Bronchial epithelial cell (primary cell): ENCODE measurements around the gene DNAJA1. TPM values are rescaled to one million over a fixed set of nuclear protein-coding genes. Genes with fewer than 3 reads are reported as not detected.

Experiments used
- DNase-seq: peaks from one replicate; pipeline ENCODE4 v3.0.0-alpha.2; 2010; ENCODE audit warnings: low read depth
- FAIRE-seq: peaks from 2 replicates; lab custom pipeline; 2011; peaks lifted over from hg19 to GRCh38; lab: Jason Lieb, UNC
- H3K27me3 ChIP-seq: 2 replicates; pipeline ENCODE4 v1.5.1; 2011; ENCODE audit warnings: low read length; ENCODE audit not compliant: control insufficient read depth, insufficient read depth
- H3K36me3 ChIP-seq: 2 replicates; pipeline ENCODE4 v1.5.1; 2011; ENCODE audit warnings: low read length; ENCODE audit not compliant: control insufficient read depth, insufficient read depth
- H3K4me3 ChIP-seq: 2 replicates; pipeline ENCODE4 v1.5.1; 2011; ENCODE audit warnings: mild to moderate bottlenecking, low read depth, low read length, control low read depth
- total RNA-seq: library from RNA; depleted of rRNA; stranded (reverse); fragments of >200 nt; gene quantifications from 2 replicates; pipeline ENCODE4 v1.2.1, GENCODE V29; 2014
- TF ChIP-seq, protein P1 (sequence below): IDR thresholded peaks from 2 replicates; pipeline ENCODE4 v1.5.1; 2011; ENCODE audit warnings: mild to moderate bottlenecking, moderate library complexity, low read length, control low read depth, inconsistent platforms; ENCODE audit not compliant: insufficient read depth, severe bottlenecking

Gene DNAJA1
- total RNA-seq, 1 donor from 2014 or later: 26.1 TPM

GRCh38 chr9:33049680-33050361 lies 24.7 kb downstream of the DNAJA1 start:
- TF ChIP-seq, protein P1, sequence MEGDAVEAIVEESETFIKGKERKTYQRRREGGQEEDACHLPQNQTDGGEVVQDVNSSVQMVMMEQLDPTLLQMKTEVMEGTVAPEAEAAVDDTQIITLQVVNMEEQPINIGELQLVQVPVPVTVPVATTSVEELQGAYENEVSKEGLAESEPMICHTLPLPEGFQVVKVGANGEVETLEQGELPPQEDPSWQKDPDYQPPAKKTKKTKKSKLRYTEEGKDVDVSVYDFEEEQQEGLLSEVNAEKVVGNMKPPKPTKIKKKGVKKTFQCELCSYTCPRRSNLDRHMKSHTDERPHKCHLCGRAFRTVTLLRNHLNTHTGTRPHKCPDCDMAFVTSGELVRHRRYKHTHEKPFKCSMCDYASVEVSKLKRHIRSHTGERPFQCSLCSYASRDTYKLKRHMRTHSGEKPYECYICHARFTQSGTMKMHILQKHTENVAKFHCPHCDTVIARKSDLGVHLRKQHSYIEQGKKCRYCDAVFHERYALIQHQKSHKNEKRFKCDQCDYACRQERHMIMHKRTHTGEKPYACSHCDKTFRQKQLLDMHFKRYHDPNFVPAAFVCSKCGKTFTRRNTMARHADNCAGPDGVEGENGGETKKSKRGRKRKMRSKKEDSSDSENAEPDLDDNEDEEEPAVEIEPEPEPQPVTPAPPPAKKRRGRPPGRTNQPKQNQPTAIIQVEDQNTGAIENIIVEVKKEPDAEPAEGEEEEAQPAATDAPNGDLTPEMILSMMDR: no peak
- Histone ChIP-seq H3K36me3 (peaks cover 11% of the 10 kb centered on the region), H3K4me3 (no peak overlapping the region), H3K27me3 (no peaks in the 10 kb centered on the region)
- FAIRE-seq: no peak
- no peak for DNase-seq

DNA sequence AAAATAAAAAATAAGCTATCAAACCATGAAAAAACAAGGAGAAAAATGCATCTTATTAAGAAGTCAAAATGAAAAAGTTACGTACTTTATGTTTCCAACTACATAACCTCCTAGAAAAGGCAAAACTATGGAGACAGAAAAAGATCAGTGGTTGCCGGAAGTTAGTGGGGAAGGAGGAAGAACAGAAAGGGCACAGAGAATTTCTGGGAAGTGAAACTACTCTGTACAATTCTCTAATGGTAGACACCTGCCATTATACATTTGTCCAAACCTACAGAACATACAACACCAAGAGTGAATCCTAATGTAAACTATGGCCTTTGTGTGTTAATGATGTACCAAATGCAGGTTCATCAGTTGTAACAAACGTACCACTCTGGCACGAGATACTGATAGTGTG lies 26.1 kb downstream of the DNAJA1 start:
- TF ChIP-seq, protein P1: no peak
- DNase-seq: no peak
- FAIRE-seq: no peak
- Histone ChIP-seq H3K4me3 (no peak overlapping the region), H3K36me3 (peaks cover 14% of the 10 kb centered on the region), H3K27me3 (no peaks in the 10 kb centered on the region)

DNA sequence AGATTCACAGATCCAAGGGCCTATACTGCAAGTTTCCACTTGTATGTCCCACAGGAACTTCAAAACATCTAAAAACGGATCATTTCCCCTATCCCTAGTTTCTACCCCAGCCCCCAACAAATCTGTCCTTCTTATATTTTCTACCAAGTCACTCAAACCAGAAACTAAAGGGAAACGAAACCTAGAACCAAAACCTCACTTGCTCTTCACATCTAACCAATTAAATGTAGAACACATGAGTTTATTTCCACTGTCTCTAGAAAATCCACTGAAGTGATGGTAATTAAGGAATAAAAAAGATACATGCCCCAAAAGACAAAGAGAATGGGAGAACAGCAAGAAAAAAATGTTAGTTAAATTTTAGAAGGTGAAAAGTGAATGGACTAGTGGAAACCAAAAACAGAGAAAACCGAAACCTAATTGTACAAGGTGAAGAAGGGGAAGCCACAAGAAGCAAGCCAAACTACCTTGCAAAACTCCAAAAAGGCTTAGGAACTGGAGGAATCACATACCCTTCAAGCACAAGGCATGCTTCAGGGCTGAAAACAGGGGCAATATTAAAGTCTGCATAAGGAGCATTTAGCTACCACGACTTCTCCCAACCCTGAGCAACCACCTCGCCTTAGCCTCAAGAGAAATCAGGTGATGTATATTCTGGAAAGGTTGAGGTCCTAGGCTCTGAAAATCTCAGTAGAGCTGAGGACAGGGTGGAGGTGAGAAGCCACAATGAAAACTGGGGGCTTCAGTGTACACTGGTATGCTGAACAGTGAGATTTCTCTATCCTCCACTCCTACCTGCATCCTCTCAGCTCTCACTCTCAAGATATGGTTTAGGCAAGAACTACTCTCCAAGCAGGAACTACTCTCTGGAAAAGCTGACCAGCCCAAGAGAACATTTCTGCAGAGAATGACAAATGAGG lies 40.3 kb downstream of the DNAJA1 start:
- DNase-seq: no peak
- H3K4me3 ChIP-seq: no peak overlapping the region
- TF ChIP-seq, protein P1: no peak
- peaks cover 16% of the 10 kb centered on the region for H3K36me3 ChIP-seq
- no peaks in the 10 kb centered on the region for H3K27me3 ChIP-seq
- no peak for FAIRE-seq

- no peak overlapping the region for H3K4me3 ChIP-seq
- H3K36me3 ChIP-seq: peaks cover 21% of the 10 kb centered on the region
- no peak for FAIRE-seq
- TF ChIP-seq, protein P1: no peak
- H3K27me3 ChIP-seq: no peaks in the 10 kb centered on the region
- no peak for DNase-seq
Measured at GRCh38 chr9:33068991-33069390, 43.9 kb downstream of the DNAJA1 start.

DNA sequence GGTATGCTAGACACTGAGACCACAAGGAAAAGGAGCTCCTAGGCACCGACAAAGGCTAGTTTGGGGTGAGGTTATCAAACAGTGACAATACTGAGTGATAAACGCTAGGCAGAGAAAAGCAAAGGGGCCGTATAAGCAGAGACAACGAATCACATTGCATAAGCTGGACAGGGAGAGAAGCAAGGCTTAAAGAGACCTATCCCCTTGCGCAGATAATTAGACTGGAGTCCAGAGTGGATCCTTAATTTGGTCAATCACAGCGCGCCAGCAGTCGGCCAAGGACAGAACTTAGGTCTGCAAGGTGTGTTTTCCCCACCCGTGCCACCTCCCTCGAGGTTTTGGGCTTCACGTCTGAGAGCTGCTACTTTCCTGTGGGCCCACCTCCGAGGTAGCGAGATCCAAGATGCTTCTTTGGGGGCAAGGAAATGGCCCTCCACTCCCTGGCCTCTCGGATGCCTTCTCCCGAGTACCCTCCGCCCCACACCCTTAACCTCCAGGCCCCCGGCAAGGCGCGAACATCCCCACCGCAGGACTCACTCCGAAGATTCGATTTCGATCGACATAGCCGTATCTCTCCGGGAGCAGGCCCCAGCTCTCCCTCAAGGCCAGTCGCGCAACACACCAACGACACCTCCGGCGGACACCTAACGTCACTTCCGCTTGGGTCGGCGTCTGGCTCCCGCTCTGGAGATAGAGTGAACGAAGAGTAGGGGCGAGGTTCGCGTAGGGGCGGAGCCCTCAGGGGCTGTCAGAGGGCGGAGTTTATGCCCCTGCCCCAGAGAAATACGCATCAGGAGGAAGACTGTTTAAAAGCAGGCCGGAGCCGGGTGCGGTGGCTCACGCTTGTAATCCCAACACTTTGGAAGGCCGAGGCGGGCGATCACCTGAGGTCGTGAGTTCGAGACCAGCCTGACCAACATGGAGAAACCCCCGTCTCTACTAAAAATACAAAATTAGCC lies 51.3 kb downstream of the DNAJA1 start, which contains the start of gene SMU1:
Gene SMU1 (minus strand): TSS at position 629 of the 959 bp plus-strand sequence. CDS start 66 bp downstream, at position 563.
- FAIRE-seq (no peak), DNase-seq (peak; percentile 93)
- H3K27me3 ChIP-seq: no peaks in the 10 kb centered on the region
- peaks cover 10% of the 10 kb centered on the region for H3K36me3 ChIP-seq
- H3K4me3 ChIP-seq: peak within 1 kb of the TSS; percentile 58
- TF ChIP-seq, protein P1: no peak
